K562 (cell line): ENCODE data around the gene ZNF595. TPM values are rescaled to one million over a fixed set of nuclear protein-coding genes. Genes with fewer than 3 reads are reported as not detected.

Source experiments
- polyA plus RNA-seq, 8 experiments: library from polyadenylated mRNA; depleted of rRNA in 4 of 8; stranded (reverse) in 5 of 8; unstranded in 3 of 8; fragments of >200 nt; fragmentation: Nextera tagmentation in 2 of 8; fragmentation: Illumina TruSeq in 1 of 8; extraction: Ambion mirVana in 2 of 8; extraction: Trizol in 1 of 8; gene quantifications; 2 replicates each; pipeline versions ENCODE4 v1.2.1 to v1.2.3, GENCODE V29; 2011 to 2014; ENCODE audit warnings: inconsistent platforms in 1 of 8, missing spikeins in 1 of 8
- total RNA-seq, 7 experiments: library from RNA; depleted of rRNA in 6 of 7; stranded (reverse); fragments of >200 nt in 6 of 7; fragmentation: Illumina TruSeq in 2 of 7; extraction: Trizol in 2 of 7; gene quantifications; 2 replicates each; pipeline versions ENCODE4 v1.2.1 to v1.2.3, GENCODE V29; 2011 to 2021; ENCODE audit warnings: low replicate concordance in 1 of 7

The ZNF595 gene
- total and polyA plus RNA-seq, 9 of the 15 experiments (the other 6 are each of a cell fraction or from before 2014, with no cell fraction given), result 116 to 632 (median 237) TPM

Other genes with a start within 250 kb of the ZNF595 start
- 2.7 and 3.2 TPM in 2 replicates for gene ZNF718, start 71.2 kb downstream of the ZNF595 start, total RNA-seq (2014; rRNA removed)
- 4.3 and 4.6 TPM in 2 replicates for gene ZNF718, start 71.2 kb downstream of the ZNF595 start, total RNA-seq (2014; rRNA removed; fragmentation: Illumina TruSeq; extraction: Trizol)
- 4.2 and 5.3 TPM in 2 replicates for gene ZNF718, start 71.2 kb downstream of the ZNF595 start, total RNA-seq (2015; rRNA removed; fragmentation: Illumina TruSeq; extraction: Trizol)
- gene ZNF718, start 71.2 kb downstream of the ZNF595 start, total RNA-seq (2021), result 3.7 and 4.5 TPM in 2 replicates
- 1.6 and 2.4 TPM in 2 replicates for gene ZNF718, start 71.2 kb downstream of the ZNF595 start, polyA plus RNA-seq (2011; rRNA removed)
- gene ZNF718, start 71.2 kb downstream of the ZNF595 start, polyA plus RNA-seq (2014; fragmentation: Illumina TruSeq; extraction: Trizol), result 2.6 and 2.7 TPM in 2 replicates
- 1 to 10 TPM in 1 of 2 experiments, under 1 TPM in 1; 1.00 to 1.4 TPM for gene ZNF718, start 71.2 kb downstream of the ZNF595 start, polyA plus RNA-seq (2014; fragmentation: Nextera tagmentation; extraction: Ambion mirVana)
- 2.2 and 2.7 TPM in 2 replicates for gene ZNF718, start 71.2 kb downstream of the ZNF595 start, polyA plus RNA-seq (2014; rRNA removed)